Neural crest cell (in vitro differentiated cells): ENCODE data around the gene XPO4. TPM values are rescaled to one million over a fixed set of nuclear protein-coding genes. Genes with fewer than 3 reads are reported as not detected.

Experiments
- DNase-seq: peaks from one replicate; pipeline ENCODE4 v3.0.0; 2021; ENCODE audit warnings: low read depth, mixed read lengths, low spot score
- H3K27ac Mint-ChIP-seq: one replicate; pipeline ENCODE4 v1.8.0; 2021; ENCODE audit warnings: mild to moderate bottlenecking, mixed read lengths; ENCODE audit not compliant: unreplicated experiment
- H3K27me3 Mint-ChIP-seq: 2 replicates; pipeline ENCODE4 v1.8.0; 2021; ENCODE audit warnings: low read depth, mild to moderate bottlenecking, mixed read lengths
- H3K36me3 Mint-ChIP-seq: 2 replicates; pipeline ENCODE4 v1.8.0; 2021; ENCODE audit warnings: low read depth, mild to moderate bottlenecking, mixed read lengths
- H3K4me1 Mint-ChIP-seq: 2 replicates; pipeline ENCODE4 v1.8.0; 2021; ENCODE audit warnings: mixed read lengths
- H3K4me3 Mint-ChIP-seq: one replicate; pipeline ENCODE4 v1.8.0; 2021; ENCODE audit warnings: mild to moderate bottlenecking, mixed read lengths
- H3K9me3 Mint-ChIP-seq: 2 replicates; pipeline ENCODE4 v1.8.0; 2021; ENCODE audit warnings: mixed read lengths
- total RNA-seq: library from RNA; stranded (reverse); gene quantifications from 2 replicates; pipeline ENCODE4 v1.2.1, GENCODE V29; 2021
- TF ChIP-seq, protein P1 (sequence below): fragments of 200-600 bp; sonication (generic); conservative IDR thresholded peaks from 2 replicates; pipeline ENCODE4 v1.5.0; 2021; ENCODE audit warnings: antibody characterized with exemption, mild to moderate bottlenecking

Gene XPO4
- total RNA-seq, 1 donor from 2014 or later = 26.1 TPM

DNA sequence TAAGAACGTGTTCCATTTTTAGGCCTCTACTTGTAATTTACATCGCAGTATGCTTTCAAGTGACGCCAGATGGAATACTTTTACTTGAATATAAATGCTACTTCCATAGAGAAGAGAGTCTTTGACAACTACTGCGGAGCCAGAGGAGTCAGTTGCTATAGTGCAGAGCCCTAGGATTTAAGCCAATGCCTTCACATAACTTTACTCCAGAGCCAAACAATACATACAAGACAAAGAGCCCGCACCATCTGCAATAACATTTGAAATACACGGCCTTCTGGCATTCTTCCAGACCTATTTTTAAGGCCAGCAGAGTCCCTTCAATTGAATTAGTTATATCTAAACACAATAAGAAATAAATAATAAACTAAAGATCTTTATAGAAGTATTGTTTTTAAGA, 59.4 kb downstream of the XPO4 start:
- Mint-ChIP-seq H3K4me1 (peaks cover 26% of the 10 kb centered on the region), H3K36me3 (peaks cover 6% of the 10 kb centered on the region), H3K4me3 (no peak overlapping the region), H3K27me3 (no peaks in the 10 kb centered on the region), H3K27ac (no peak overlapping the region), H3K9me3 (no peaks in the 10 kb centered on the region)
- TF ChIP-seq, protein P1, sequence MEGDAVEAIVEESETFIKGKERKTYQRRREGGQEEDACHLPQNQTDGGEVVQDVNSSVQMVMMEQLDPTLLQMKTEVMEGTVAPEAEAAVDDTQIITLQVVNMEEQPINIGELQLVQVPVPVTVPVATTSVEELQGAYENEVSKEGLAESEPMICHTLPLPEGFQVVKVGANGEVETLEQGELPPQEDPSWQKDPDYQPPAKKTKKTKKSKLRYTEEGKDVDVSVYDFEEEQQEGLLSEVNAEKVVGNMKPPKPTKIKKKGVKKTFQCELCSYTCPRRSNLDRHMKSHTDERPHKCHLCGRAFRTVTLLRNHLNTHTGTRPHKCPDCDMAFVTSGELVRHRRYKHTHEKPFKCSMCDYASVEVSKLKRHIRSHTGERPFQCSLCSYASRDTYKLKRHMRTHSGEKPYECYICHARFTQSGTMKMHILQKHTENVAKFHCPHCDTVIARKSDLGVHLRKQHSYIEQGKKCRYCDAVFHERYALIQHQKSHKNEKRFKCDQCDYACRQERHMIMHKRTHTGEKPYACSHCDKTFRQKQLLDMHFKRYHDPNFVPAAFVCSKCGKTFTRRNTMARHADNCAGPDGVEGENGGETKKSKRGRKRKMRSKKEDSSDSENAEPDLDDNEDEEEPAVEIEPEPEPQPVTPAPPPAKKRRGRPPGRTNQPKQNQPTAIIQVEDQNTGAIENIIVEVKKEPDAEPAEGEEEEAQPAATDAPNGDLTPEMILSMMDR = no peak
- DNase-seq = no peak

DNA sequence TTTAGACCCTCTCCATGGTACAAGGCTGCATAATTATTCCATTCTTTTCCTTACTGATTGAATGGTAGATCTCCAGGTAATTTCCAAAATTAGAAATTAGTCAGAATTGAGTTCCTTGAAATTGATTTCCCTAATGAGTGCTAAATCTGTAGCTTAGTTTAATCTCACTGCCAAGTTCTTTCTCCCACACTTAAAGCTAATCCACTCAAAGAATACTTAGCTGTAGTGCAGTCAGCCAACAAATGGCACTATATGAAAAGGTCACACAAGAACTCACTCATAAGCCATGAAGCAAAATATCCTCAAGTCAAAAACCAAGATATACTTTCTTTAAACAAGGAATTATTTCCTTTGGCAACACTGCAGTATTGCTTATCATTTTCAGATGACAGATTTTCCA, 62.0 kb downstream of the XPO4 start:
- Mint-ChIP-seq H3K4me1 (peaks cover 10% of the 10 kb centered on the region), H3K4me3 (no peak overlapping the region), H3K9me3 (no peaks in the 10 kb centered on the region), H3K27ac (no peak overlapping the region), H3K27me3 (no peaks in the 10 kb centered on the region), H3K36me3 (peaks cover 18% of the 10 kb centered on the region)
- DNase-seq = no peak
- TF ChIP-seq, protein P1 = no peak

DNA sequence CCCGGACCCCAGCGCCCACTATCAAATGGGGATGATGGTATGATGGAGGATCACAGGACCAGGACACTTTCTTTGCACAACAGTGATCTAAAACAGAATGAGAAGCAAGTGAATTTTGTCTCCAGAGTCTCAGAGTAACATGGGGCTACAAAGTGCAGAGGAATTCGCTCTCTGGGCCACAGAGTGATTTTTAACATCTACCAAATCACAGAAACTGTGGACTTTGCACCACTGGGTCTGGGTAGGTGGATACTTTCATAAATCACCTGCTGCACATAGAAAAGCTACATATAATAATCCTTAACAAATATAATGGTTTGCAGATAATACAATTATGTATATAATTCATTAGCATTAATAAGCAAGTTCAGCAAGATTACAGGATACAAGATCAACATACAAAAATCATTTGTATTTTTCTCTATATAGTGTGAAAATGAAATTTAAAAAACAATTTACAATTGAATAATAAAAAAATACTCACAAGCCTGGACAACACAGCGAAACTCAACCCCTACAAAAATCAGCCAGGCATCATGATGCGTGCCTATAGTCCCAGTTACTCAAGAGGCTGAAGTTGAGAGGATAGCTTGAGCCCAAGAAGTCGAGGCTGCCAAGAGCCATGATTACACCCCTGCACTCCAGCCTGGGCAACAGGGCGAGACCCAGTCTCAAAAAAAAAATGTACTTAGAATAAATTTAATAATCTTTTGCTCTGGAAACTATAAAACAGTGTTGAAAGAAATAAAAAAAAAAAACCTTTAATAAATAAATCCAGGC, 68.5 kb downstream of the XPO4 start:
- no peak for DNase-seq
- TF ChIP-seq, protein P1 = no peak
- Mint-ChIP-seq H3K36me3 (peaks cover 18% of the 10 kb centered on the region), H3K27me3 (no peaks in the 10 kb centered on the region), H3K9me3 (no peaks in the 10 kb centered on the region), H3K4me3 (no peak overlapping the region), H3K27ac (no peak overlapping the region), H3K4me1 (no peaks in the 10 kb centered on the region)

DNA sequence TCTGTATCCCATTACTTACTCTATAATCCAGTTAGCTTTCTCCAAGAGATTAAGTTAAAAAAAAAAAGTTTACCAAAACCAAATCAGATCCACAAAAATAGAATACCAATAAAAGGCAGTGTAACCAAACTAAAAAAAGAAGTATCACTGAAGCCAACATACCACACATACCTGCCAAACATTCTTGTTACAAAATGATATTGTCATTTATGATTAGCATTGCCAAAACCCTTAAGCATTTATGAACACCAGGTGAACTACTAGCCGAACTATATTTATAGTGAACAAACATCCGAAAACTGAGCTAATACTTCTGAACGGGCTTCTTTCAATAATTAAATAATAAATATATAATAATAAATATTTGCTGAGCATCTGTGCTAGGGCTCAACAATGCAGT, 69.7 kb downstream of the XPO4 start:
- no peak for DNase-seq
- no peaks in the 10 kb centered on the region for H3K27me3 Mint-ChIP-seq
- H3K36me3 Mint-ChIP-seq = peaks cover 14% of the 10 kb centered on the region
- H3K4me1 Mint-ChIP-seq = peaks cover 6% of the 10 kb centered on the region
- TF ChIP-seq, protein P1 = no peak
- H3K4me3 Mint-ChIP-seq = no peak overlapping the region
- no peak overlapping the region for H3K27ac Mint-ChIP-seq
- H3K9me3 Mint-ChIP-seq = no peaks in the 10 kb centered on the region

DNA sequence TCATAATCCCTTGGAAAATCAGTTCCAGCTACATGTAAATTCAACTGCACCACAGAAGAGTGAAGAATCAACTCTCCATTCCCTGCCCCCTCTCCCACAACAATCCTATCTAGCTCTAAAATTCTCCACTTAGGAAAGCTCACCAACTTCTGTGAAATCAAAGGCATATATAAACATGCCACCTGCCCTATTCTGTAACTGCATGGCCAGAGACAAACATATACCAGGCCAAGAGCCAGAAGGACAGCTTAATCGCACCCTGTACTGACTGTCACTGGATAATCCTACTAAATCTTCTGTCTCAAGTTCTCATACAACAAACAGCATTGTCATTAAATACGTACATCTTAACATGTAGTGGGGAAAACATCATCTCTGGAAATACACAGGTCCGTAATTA, 70.6 kb downstream of the XPO4 start:
- Mint-ChIP-seq H3K36me3 (peaks cover 7% of the 10 kb centered on the region), H3K9me3 (no peaks in the 10 kb centered on the region), H3K27ac (no peak overlapping the region), H3K4me3 (no peak overlapping the region), H3K4me1 (peaks cover 6% of the 10 kb centered on the region), H3K27me3 (no peaks in the 10 kb centered on the region)
- TF ChIP-seq, protein P1 = no peak
- DNase-seq = no peak
